Measurements from ENCODE around the gene COL4A1.

The COL4A1 gene

GRCh38 chr13:110258876-110259631, 47.9 kb downstream of the COL4A1 start:
- DNase-seq (ENCODE audit: low read depth), result no peak

- no peak for DNase-seq (ENCODE audit: low read depth)
Observed at GRCh38 chr13:110257408-110257807, 49.5 kb downstream of the COL4A1 start.

- no peak for DNase-seq (ENCODE audit: low read depth)
Observed at GRCh38 chr13:110256126-110256905, 50.6 kb downstream of the COL4A1 start.

GRCh38 chr13:110254751-110255553, 52.0 kb downstream of the COL4A1 start:
- DNase-seq (ENCODE audit: low read depth), result no peak

- DNase-seq (ENCODE audit: low read depth), result no peak
Observed at GRCh38 chr13:110254151-110254679, 52.7 kb downstream of the COL4A1 start.

GRCh38 chr13:110251193-110251819, 55.7 kb downstream of the COL4A1 start:
- DNase-seq (ENCODE audit: low read depth), result no peak

- DNase-seq (ENCODE audit: low read depth), result no peak
Observed at GRCh38 chr13:110250258-110250891, 56.6 kb downstream of the COL4A1 start.

GRCh38 chr13:110249326-110249725, 57.6 kb downstream of the COL4A1 start:
- no peak for DNase-seq (ENCODE audit: low read depth)

- DNase-seq (ENCODE audit: low read depth), result no peak
Observed at GRCh38 chr13:110248449-110249143, 58.4 kb downstream of the COL4A1 start.

GRCh38 chr13:110246530-110246929, 60.4 kb downstream of the COL4A1 start:
- DNase-seq (ENCODE audit: low read depth), result no peak

- no peak for DNase-seq (ENCODE audit: low read depth)
Observed at GRCh38 chr13:110245416-110245899, 61.5 kb downstream of the COL4A1 start.

GRCh38 chr13:110244976-110245375, 62.0 kb downstream of the COL4A1 start:
- no peak for DNase-seq (ENCODE audit: low read depth)

- no peak for DNase-seq (ENCODE audit: low read depth)
Observed at GRCh38 chr13:110244071-110244830, 62.7 kb downstream of the COL4A1 start.

GRCh38 chr13:110242615-110243014, 64.3 kb downstream of the COL4A1 start:
- no peak for DNase-seq (ENCODE audit: low read depth)

GRCh38 chr13:110240943-110241342, 66.0 kb downstream of the COL4A1 start:
- DNase-seq (ENCODE audit: low read depth), result no peak

- DNase-seq (ENCODE audit: low read depth), result no peak
Observed at GRCh38 chr13:110240352-110240751, 66.6 kb downstream of the COL4A1 start.

GRCh38 chr13:110239280-110240125, 67.5 kb downstream of the COL4A1 start:
- DNase-seq (ENCODE audit: low read depth), result no peak

GRCh38 chr13:110238818-110239195, 68.2 kb downstream of the COL4A1 start:
- no peak for DNase-seq (ENCODE audit: low read depth)

Data from stimulated activated CD8-positive, alpha-beta memory T cell treated with anti-CD3 and anti-CD28 coated beads, Interleukin-4, amount 100 ng/mL, for 24 hours (primary cell).